ENCODE measurements around the gene MCM3AP.
"Not testable (repeated sequence)": the region's sequence is repeated elsewhere in the genome, so short reads cannot be mapped to it uniquely, and the experiment has no call there.

Gene MCM3AP

GRCh38 chr21:46205166-46205565 lies 80.2 kb downstream of the MCM3AP start:
- 0 out of 2 replicates have a peak, but pooled peaks cover 3% of the 10 kb centered on the region for H3F3A ChIP-seq (ENCODE audit: insufficient read depth, low read length)
- H3K9ac ChIP-seq (ENCODE audit: low read length), result no peak overlapping the region
- H3K27ac ChIP-seq (ENCODE audit: low read depth, low read length, poor library complexity, severe bottlenecking), result no peak overlapping the region
- H4K20me1 ChIP-seq (ENCODE audit: insufficient read depth, low read length), result no peaks in the 10 kb centered on the region
- H3K4me3 ChIP-seq (ENCODE audit: low read depth, low read length, poor library complexity, severe bottlenecking), result no peak overlapping the region
- H3K9me2 ChIP-seq (ENCODE audit: low read depth, low read length), result no peaks in the 10 kb centered on the region
- no peaks in the 10 kb centered on the region for H3K4me1 ChIP-seq (ENCODE audit: insufficient read depth, low read length, severe bottlenecking)
- H3K36me3 ChIP-seq (ENCODE audit: insufficient read depth, low read length), result peaks cover 74% of the 10 kb centered on the region
- TF ChIP-seq CTCF (IDR thresholded peaks at IDR 0.05; ENCODE audit: low read length) (no peak), EZH2 (IDR thresholded peaks at IDR 0.05; ENCODE audit: borderline replicate concordance, low read length) (no peak)
- H2AFZ ChIP-seq (ENCODE audit: low read length), result no peak overlapping the region
- H3K27me3 ChIP-seq (ENCODE audit: insufficient read depth, low read length), result no peaks in the 10 kb centered on the region
- no peak overlapping the region for H3K4me2 ChIP-seq (ENCODE audit: low read length)
- H3K9me3 ChIP-seq (ENCODE audit: low read length), result no peaks in the 10 kb centered on the region
- H3K79me2 ChIP-seq (ENCODE audit: insufficient read depth, low read length), result no peaks in the 10 kb centered on the region

- H3K36me3 ChIP-seq (ENCODE audit: insufficient read depth, low read length), result peaks cover 85% of the 10 kb centered on the region
These were observed 82.2 kb downstream of the MCM3AP start for GRCh38 chr21:46203203-46203600.

DNA sequence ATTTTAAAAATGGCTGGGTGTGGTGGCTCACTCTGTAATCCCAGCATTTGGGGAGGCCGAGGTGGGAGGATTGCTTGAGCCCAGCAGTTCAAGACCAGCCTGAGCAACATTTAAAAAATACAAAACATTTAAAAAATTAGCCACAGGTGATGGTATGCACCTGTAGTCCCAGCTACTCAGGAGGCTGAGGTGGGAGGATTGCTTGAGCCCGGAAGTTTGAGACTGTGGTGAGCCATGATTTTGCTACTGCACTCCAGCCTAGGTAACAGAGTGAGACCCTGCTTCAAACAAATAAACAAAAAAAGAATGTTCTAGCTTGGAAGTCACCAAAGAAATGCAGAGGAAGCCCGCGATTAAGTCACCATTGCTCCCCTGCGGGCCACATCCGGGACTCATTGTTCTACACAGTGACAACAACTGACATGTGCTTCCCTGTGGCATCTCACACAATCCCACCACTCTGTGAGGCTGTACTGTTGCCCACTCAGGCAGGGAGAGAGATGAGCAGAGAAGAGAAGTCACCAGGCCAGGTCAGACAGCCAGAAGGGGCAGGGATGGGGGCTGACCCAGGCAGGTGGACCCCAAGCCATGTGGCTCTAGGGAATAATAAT lies 82.7 kb downstream of the MCM3AP start:
- H3K9ac ChIP-seq (ENCODE audit: low read length), result no peak overlapping the region
- H3K4me2 ChIP-seq (ENCODE audit: low read length), result no peak overlapping the region
- H3K4me3 ChIP-seq (ENCODE audit: low read depth, low read length, poor library complexity, severe bottlenecking), result no peak overlapping the region
- no peaks in the 10 kb centered on the region for H3K79me2 ChIP-seq (ENCODE audit: insufficient read depth, low read length)
- H3K4me1 ChIP-seq (ENCODE audit: insufficient read depth, low read length, severe bottlenecking), result no peaks in the 10 kb centered on the region
- H2AFZ ChIP-seq (ENCODE audit: low read length), result no peak overlapping the region
- no peaks in the 10 kb centered on the region for H4K20me1 ChIP-seq (ENCODE audit: insufficient read depth, low read length)
- no peak for TF ChIP-seq EZH2 (IDR thresholded peaks at IDR 0.05; ENCODE audit: borderline replicate concordance, low read length)
- no peak for TF ChIP-seq CTCF (IDR thresholded peaks at IDR 0.05; ENCODE audit: low read length)
- H3K36me3 ChIP-seq (ENCODE audit: insufficient read depth, low read length), result peaks cover 85% of the 10 kb centered on the region
- H3K9me3 ChIP-seq (ENCODE audit: low read length), result no peaks in the 10 kb centered on the region
- no peak overlapping the region for H3K27ac ChIP-seq (ENCODE audit: low read depth, low read length, poor library complexity, severe bottlenecking)
- no peaks in the 10 kb centered on the region for H3K9me2 ChIP-seq (ENCODE audit: low read depth, low read length)
- H3F3A ChIP-seq (ENCODE audit: insufficient read depth, low read length), result 0 out of 2 replicates have a peak, but pooled peaks cover 3% of the 10 kb centered on the region
- H3K27me3 ChIP-seq (ENCODE audit: insufficient read depth, low read length), result no peaks in the 10 kb centered on the region

More at GRCh38 chr21:46203203-46203600, 82.2 kb downstream of the MCM3AP start:
- H3K79me2 ChIP-seq (ENCODE audit: insufficient read depth, low read length), result no peaks in the 10 kb centered on the region
- no peaks in the 10 kb centered on the region for H3K27me3 ChIP-seq (ENCODE audit: insufficient read depth, low read length)
- H2AFZ ChIP-seq (ENCODE audit: low read length), result no peak overlapping the region
- H3K4me3 ChIP-seq (ENCODE audit: low read depth, low read length, poor library complexity, severe bottlenecking), result no peak overlapping the region
- H3K4me1 ChIP-seq (ENCODE audit: insufficient read depth, low read length, severe bottlenecking), result no peaks in the 10 kb centered on the region
- TF ChIP-seq CTCF (IDR thresholded peaks at IDR 0.05; ENCODE audit: low read length), result no peak
- TF ChIP-seq EZH2 (IDR thresholded peaks at IDR 0.05; ENCODE audit: borderline replicate concordance, low read length), result no peak
- 0 out of 2 replicates have a peak, but pooled peaks cover 3% of the 10 kb centered on the region for H3F3A ChIP-seq (ENCODE audit: insufficient read depth, low read length)
- no peaks in the 10 kb centered on the region for H3K9me3 ChIP-seq (ENCODE audit: low read length)
- no peak overlapping the region for H3K4me2 ChIP-seq (ENCODE audit: low read length)
- no peak overlapping the region for H3K27ac ChIP-seq (ENCODE audit: low read depth, low read length, poor library complexity, severe bottlenecking)
- no peaks in the 10 kb centered on the region for H3K9me2 ChIP-seq (ENCODE audit: low read depth, low read length)
- H3K9ac ChIP-seq (ENCODE audit: low read length), result no peak overlapping the region
- H4K20me1 ChIP-seq (ENCODE audit: insufficient read depth, low read length), result no peaks in the 10 kb centered on the region

- not testable (repeated sequence) for H3K4me1 ChIP-seq (ENCODE audit: insufficient read depth, low read length, severe bottlenecking); H3K4me3 ChIP-seq (ENCODE audit: low read depth, low read length, poor library complexity, severe bottlenecking); H3K79me2 ChIP-seq (ENCODE audit: insufficient read depth, low read length); H3K4me2 ChIP-seq (ENCODE audit: low read length); H3K27me3 ChIP-seq (ENCODE audit: insufficient read depth, low read length); H2AFZ ChIP-seq (ENCODE audit: low read length); H3K27ac ChIP-seq (ENCODE audit: low read depth, low read length, poor library complexity, severe bottlenecking); H3K9ac ChIP-seq (ENCODE audit: low read length); H3K9me2 ChIP-seq (ENCODE audit: low read depth, low read length); H3F3A ChIP-seq (ENCODE audit: insufficient read depth, low read length); H3K9me3 ChIP-seq (ENCODE audit: low read length); H4K20me1 ChIP-seq (ENCODE audit: insufficient read depth, low read length)
- peaks cover 87% of the 10 kb centered on the region for H3K36me3 ChIP-seq (ENCODE audit: insufficient read depth, low read length)
These were observed 84.3 kb downstream of the MCM3AP start for GRCh38 chr21:46200877-46201803.

All from OCI-LY1 (cell line).